GM12864 (cell line): ENCODE data around the gene SLC25A28.

Experiments used
- DNase-seq: peaks from one replicate; pipeline ENCODE4 v3.0.0-alpha.2; 2011; ENCODE audit warnings: low read depth
- H3K4me3 ChIP-seq: 2 replicates; pipeline ENCODE4 v1.5.1; 2011; ENCODE audit warnings: mild to moderate bottlenecking, low read depth, low read length, control low read depth
- TF ChIP-seq, protein P1 (sequence below): IDR thresholded peaks from 2 replicates; pipeline ENCODE4 v1.5.1; 2011; ENCODE audit warnings: low read depth, mild to moderate bottlenecking, moderate library complexity, low read length, control low read depth, inconsistent platforms; ENCODE audit errors: missing control alignments

SLC25A28 gene

DNA sequence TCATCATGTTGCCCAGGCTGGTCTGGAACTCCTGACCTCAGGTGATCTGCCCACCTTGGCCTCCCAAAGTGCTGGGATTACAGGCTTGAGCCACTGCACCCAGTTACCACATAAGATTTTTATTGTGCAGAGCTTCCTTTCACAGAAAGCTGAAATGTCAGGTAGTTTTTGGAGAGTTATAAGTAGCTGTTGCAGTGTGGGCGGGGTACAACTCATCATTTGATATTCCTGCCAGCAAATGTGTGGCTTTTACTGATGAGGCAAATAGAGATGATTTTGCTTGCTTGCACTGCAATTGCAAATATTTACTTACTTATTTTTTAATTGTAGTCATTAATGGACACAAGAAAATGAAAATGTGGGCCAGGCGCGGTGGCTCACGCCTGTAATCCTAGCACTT is 55.1 kb downstream of the SLC25A28 start:
- no peak for DNase-seq

GRCh38 chr10:99564361-99564760 is 55.9 kb downstream of the SLC25A28 start:
- no peak overlapping the region for H3K4me3 ChIP-seq
- no peak for DNase-seq
- TF ChIP-seq, protein P1, sequence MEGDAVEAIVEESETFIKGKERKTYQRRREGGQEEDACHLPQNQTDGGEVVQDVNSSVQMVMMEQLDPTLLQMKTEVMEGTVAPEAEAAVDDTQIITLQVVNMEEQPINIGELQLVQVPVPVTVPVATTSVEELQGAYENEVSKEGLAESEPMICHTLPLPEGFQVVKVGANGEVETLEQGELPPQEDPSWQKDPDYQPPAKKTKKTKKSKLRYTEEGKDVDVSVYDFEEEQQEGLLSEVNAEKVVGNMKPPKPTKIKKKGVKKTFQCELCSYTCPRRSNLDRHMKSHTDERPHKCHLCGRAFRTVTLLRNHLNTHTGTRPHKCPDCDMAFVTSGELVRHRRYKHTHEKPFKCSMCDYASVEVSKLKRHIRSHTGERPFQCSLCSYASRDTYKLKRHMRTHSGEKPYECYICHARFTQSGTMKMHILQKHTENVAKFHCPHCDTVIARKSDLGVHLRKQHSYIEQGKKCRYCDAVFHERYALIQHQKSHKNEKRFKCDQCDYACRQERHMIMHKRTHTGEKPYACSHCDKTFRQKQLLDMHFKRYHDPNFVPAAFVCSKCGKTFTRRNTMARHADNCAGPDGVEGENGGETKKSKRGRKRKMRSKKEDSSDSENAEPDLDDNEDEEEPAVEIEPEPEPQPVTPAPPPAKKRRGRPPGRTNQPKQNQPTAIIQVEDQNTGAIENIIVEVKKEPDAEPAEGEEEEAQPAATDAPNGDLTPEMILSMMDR, result no peak

More for the DNA sequence above, 55.1 kb downstream of the SLC25A28 start:
- no peak overlapping the region for H3K4me3 ChIP-seq
- TF ChIP-seq, protein P1, result no peak

GRCh38 chr10:99562631-99563030 is 57.6 kb downstream of the SLC25A28 start:
- no peak for DNase-seq
- TF ChIP-seq, protein P1, result no peak
- no peak overlapping the region for H3K4me3 ChIP-seq
